MM.1S (cell line): ENCODE results near the gene XRCC3.

ENCODE experiments used
- EZH2 ChIP-seq: fragments of 300-600 bp; sonication (generic); optimal IDR thresholded peaks from 2 replicates; pipeline ENCODE3; 2017; ENCODE audit warnings: low read depth, mild to moderate bottlenecking, antibody characterized with exemption, low read length, mixed read lengths
- TF ChIP-seq, protein P1 (sequence below): fragments of 300-600 bp; sonication (generic); IDR thresholded peaks from 2 replicates; pipeline ENCODE4 v1.5.1; 2016; ENCODE audit warnings: antibody characterized with exemption, low read length, mixed read lengths

DNA sequence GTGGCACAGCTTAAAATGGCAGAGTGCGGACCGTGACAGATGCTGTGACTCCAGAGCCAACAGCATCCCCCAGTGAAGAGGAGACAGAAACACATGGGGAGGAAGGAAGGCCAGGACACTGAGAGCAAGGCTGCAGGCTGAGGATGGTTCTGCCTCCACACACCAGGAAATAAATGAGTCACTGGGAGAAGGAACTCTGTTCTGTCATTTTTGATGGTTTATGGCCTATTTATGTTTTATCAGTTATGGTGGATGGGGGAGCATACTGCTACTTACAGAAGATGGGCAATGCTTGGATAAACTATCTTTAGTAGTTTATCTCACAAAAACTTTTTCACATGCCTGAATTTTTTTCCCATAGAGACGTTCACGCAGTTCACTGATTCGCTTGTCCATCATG is 34.2 kb upstream of the XRCC3 start:
- TF ChIP-seq, protein P1, sequence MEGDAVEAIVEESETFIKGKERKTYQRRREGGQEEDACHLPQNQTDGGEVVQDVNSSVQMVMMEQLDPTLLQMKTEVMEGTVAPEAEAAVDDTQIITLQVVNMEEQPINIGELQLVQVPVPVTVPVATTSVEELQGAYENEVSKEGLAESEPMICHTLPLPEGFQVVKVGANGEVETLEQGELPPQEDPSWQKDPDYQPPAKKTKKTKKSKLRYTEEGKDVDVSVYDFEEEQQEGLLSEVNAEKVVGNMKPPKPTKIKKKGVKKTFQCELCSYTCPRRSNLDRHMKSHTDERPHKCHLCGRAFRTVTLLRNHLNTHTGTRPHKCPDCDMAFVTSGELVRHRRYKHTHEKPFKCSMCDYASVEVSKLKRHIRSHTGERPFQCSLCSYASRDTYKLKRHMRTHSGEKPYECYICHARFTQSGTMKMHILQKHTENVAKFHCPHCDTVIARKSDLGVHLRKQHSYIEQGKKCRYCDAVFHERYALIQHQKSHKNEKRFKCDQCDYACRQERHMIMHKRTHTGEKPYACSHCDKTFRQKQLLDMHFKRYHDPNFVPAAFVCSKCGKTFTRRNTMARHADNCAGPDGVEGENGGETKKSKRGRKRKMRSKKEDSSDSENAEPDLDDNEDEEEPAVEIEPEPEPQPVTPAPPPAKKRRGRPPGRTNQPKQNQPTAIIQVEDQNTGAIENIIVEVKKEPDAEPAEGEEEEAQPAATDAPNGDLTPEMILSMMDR = no peak
- no peak for TF ChIP-seq EZH2
